GM18520 (cell line): ENCODE data around the gene GTF2IRD1.
"Not testable (repeated sequence)": the region's sequence is repeated elsewhere in the genome, so short reads cannot be mapped to it uniquely, and the experiment has no call there.

ENCODE experiments used
- ATAC-seq: cut with Tn5 transposase; IDR thresholded peaks from one replicate; pipeline ENCODE4 v1.9.1; 2021; ENCODE audit not compliant: unreplicated experiment

Gene GTF2IRD1

DNA sequence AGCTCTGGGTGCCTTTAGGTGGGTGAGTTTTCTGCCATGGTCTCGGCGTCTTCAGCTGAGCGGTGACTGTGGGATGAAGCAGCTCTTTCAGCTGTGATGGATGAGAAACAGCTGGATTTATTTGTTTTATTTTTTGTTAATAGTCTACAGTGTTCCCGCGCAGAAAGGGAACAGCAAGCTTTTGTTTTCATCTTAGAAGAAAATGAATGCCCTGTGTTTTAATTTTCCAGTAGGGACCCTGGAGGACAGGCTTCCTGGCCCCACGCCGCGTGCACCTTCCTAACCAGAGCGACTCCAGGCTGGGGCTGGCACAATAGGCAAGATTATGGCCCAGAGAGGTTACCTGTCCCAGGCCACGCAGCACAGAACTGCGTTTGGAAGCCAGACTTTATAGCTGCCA is 57.6 kb downstream of the GTF2IRD1 start:
- no peak for ATAC-seq

DNA sequence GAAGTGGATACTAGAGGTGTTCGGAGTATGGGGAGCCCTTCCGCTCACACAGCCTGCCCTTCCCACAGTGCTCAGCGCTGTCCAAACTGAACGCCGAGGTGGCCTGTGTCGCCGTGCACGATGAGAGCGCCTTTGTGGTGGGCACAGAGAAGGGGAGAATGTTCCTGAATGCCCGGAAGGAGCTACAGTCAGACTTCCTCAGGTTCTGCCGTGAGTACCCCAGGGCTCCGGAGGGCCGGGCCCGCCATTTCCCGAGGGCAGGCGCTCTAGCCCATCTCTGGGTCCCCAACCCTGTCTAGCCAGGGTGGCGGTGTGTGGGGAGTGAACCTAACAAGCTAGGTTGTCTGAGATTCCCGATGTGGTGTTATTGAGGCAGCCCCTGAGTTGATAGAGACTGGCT is 59.1 kb downstream of the GTF2IRD1 start:
- ATAC-seq = no peak

DNA sequence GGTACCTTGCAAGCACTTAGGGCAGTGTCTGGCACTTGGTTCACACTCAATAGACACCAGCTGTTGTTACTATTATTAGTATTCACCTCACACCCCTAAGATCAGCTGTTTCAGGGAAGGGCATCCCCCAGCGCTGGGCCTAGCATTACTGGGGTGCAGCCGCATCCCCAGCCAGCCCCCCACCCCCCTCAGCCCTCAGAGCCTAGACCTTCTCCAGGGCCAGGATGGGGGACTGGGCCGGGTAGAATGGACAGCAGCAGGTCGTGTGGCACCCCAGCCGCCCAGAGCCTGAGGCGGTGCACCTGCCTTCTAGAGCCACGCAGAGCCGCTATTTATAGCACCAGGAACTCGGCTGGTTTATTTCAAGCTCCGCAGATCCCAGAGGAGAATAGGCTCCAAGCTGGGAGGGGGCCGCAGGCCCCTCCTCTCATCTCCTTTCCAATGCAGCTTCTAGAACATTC is 60.5 kb downstream of the GTF2IRD1 start:
- ATAC-seq = no peak

DNA sequence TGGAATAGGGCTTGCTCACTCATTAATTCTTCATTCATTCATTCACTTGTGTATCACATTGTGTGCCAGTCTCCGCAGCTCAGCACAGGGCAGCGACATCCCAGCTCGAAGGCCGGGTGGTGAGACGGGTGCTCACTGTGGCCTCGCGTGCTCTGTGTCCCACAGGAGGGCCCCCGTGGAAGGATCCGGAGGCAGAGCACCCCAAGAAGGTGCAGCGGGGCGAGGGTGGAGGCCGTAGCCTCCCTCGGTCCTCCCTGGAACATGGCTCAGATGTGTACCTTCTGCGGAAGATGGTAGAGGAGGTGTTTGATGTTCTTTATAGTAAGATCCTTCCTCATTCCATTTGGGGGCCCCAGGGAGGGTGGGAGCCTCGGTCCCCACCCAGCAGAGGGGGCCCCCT is 61.6 kb downstream of the GTF2IRD1 start:
- no peak for ATAC-seq

- no peak for ATAC-seq
Observed at GRCh38 chr7:74516214-74516613, 62.5 kb downstream of the GTF2IRD1 start.

GRCh38 chr7:74518041-74518440 is 64.3 kb downstream of the GTF2IRD1 start:
- no peak for ATAC-seq

GRCh38 chr7:74518654-74519053 is 64.9 kb downstream of the GTF2IRD1 start:
- ATAC-seq = no peak

DNA sequence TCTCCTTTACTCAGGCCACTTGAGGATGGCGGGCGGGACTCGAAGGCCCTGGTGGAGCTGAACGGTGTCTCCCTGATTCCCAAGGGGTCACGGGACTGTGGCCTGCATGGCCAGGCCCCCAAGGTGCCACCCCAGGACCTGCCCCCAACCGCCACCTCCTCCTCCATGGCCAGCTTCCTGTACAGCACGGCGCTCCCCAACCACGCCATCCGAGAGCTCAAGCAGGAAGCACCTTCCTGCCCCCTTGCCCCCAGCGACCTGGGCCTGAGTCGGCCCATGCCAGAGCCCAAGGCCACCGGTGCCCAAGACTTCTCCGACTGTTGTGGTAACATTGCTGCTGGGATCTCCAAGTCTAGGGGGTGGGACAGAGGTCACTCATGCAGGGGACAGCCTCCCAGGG is 65.7 kb downstream of the GTF2IRD1 start:
- ATAC-seq = no peak

- no peak for ATAC-seq
Observed at GRCh38 chr7:74521855-74522254, 68.1 kb downstream of the GTF2IRD1 start.

DNA sequence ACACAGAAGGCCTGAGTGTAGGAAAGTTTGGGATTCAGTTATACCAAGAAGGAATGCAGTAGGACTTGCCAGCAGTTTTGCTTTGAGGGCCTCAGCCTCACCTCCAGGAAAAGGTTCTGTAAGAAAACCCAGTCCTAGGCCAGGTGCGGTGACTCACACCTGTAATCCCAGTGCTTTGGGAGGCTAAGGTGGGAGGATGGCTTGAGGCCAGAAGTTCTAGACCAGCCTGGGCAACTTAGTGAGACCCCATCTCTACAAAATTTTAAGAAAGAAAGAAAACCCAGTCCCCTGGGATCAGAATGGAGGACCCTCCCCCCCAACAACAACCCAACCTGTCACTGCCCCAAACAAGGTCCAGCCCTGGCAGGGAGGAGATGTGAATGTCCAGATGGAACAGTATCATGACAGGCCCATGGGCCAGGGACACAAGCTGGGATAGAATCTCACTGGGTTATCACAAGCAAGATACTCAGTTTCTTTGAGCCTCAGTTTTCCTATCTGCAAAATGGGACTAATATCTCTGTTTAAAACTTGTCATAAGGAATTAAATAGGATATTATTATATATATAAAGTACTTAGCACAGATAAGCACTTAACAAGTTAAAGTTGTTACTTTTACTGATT is 68.7 kb downstream of the GTF2IRD1 start:
- ATAC-seq = no peak

GRCh38 chr7:74523015-74523414 is 69.3 kb downstream of the GTF2IRD1 start:
- no peak for ATAC-seq

DNA sequence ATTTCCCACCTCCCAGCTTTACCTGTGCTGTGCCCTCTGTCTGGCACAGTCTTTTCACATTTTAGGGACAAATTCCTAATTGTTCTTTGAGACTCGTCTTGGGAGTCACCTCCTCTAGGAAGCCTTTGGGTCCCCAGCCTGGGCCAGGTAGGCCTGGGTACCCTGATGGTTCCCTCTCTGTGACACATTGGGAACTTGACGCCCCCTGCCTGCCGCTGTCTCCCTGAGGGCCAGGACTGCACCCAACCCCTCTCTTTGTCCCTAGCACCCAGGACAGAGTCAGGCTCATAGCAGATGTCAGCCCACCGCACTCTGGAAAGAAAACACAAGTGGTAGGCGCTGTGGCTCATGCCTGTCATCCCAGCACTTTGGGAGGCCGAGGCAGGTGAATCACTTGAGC is 71.4 kb downstream of the GTF2IRD1 start:
- ATAC-seq = no peak

DNA sequence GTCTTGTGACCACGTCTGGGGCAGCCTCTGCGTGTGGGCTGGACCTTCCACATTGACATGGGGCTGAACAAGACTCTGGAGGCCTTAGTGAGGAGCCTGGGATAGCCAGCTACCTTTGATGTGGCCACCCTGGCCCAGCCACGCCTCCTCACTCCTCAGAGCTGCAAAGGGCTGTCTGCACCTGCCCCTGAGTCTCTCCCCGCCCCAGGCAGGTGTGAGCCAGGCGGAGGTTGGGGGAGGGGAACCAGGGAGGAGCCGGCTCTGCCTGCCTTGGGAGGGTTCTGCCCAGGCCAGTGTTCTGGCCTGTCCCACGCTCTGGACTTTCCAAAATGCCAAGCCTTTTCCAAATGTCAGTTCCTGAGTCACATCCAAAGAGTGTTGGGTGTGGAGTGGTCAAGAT is 72.2 kb downstream of the GTF2IRD1 start:
- no peak for ATAC-seq

GRCh38 chr7:74526780-74527179 is 73.1 kb downstream of the GTF2IRD1 start:
- ATAC-seq = no peak

- ATAC-seq = no peak
Observed at GRCh38 chr7:74527842-74528241, 74.1 kb downstream of the GTF2IRD1 start.

GRCh38 chr7:74528773-74529172 is 75.1 kb downstream of the GTF2IRD1 start:
- not testable (repeated sequence) for ATAC-seq

- ATAC-seq = no peak
Observed at GRCh38 chr7:74535951-74536356, 82.2 kb downstream of the GTF2IRD1 start.

DNA sequence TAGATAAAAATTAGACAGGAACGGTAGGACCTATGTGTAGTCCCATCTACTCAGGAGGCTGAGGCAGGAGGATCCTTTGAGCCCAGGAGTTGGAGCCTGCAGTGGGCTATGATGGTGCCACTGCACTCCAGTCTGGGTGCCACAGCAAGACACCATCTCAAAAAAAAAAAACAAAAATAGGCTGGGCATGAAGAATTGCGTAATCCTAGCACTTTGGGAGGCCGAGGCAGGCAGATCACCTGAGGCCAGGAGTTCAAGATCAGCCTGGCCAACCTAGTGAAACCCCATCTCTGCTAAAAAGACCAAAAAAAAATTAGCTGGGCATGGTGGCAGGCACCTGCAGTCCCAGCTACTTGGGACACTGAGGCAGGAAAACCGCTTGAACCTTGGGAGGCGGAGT is 88.2 kb downstream of the GTF2IRD1 start:
- ATAC-seq = not testable (repeated sequence)

- ATAC-seq = no peak
Observed at GRCh38 chr7:74542558-74543117, 88.9 kb downstream of the GTF2IRD1 start.

DNA sequence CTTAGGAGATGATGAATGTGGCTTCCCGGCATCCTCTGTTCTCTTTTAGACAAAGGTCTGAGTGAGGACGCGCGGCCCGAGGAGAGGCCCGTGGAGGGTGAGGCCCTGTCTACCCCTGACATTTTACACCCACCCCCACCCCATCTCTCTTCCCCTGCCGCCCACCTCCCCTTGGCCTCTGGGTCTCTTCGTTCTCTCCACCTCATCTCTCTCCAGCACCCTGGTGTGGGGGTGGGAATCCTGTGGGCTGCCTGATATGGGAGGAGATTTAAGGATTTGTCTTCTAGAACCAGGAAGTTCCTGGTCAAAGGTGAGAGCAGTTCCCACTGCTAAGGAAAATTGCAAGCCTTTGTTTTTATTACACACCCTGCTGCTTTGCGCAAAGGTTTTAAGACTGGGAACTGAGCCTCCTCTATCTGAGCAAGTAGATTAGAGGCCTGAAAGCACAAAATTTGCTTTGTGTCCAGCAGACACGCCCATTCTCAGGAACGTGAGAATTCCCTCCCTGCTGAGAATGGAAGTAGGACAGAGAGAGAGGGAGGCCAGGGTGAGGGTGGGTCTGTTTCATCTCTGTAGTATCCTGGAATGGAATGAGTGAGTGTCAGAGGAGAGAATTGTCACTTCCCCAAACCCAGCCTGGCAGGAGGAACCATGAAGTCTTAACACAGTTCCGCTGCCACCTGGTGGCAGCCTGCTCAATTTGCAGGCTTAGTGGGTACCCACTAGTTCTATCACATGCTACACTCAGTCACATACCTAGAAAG is 91.2 kb downstream of the GTF2IRD1 start:
- ATAC-seq = no peak

GRCh38 chr7:74545921-74546320 is 92.2 kb downstream of the GTF2IRD1 start:
- no peak for ATAC-seq

GRCh38 chr7:74553596-74554012 is 99.9 kb downstream of the GTF2IRD1 start:
- not testable (repeated sequence) for ATAC-seq
